Activated CD4-positive, alpha-beta T cell treated with anti-CD3 and anti-CD28 coated beads for 1 hour (primary cell): Measurements from ENCODE around the gene HES5.
"Not testable (repeated sequence)": the region's sequence is repeated elsewhere in the genome, so short reads cannot be mapped to it uniquely, and the experiment has no call there.

ENCODE experiments used
- DNase-seq: peaks from one replicate; pipeline ENCODE4 v3.0.0-alpha.2; 2020

The HES5 gene

GRCh38 chr1:2560299-2561073, 30.4 kb upstream of the HES5 start:
- no peak for DNase-seq

DNA sequence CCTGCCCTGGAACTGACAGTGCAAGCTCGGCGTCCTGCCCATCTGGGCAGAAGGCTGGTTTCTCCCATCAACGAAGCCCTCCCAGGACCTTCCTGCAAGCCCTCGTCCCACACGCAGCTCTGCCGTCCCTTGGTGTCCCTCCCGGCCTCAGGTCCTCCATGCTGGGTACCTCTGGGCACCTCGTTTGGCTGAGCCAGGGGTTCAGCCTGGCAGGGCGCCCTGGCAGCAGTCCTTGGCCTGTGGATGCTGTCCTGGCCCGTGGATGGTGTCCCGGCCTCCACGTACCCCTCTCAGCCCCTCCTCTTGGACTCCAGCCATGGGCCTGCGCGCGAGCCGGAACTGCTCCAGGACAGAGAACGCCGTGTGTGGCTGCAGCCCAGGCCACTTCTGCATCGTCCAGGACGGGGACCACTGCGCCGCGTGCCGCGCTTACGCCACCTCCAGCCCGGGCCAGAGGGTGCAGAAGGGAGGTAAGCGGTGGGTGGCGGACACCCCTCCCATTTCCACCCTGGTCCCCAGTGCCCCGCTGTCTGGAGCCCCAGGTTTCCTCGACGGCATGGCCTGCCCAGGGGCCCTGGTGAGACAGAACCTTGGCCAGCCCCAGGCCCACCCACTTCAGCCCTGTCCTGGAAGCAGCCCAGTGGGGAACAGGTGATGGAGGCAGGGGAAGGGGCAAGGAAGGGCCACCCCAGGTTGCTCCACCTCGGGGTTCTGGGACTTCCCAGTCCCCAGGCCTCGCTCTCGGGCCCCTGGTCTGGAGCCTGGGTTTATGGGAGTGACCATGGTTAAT, 29.6 kb upstream of the HES5 start:
- no peak for DNase-seq

- no peak for DNase-seq
Measured at GRCh38 chr1:2558861-2559260, 28.8 kb upstream of the HES5 start.

GRCh38 chr1:2558420-2558819, 28.4 kb upstream of the HES5 start:
- DNase-seq, result no peak

DNA sequence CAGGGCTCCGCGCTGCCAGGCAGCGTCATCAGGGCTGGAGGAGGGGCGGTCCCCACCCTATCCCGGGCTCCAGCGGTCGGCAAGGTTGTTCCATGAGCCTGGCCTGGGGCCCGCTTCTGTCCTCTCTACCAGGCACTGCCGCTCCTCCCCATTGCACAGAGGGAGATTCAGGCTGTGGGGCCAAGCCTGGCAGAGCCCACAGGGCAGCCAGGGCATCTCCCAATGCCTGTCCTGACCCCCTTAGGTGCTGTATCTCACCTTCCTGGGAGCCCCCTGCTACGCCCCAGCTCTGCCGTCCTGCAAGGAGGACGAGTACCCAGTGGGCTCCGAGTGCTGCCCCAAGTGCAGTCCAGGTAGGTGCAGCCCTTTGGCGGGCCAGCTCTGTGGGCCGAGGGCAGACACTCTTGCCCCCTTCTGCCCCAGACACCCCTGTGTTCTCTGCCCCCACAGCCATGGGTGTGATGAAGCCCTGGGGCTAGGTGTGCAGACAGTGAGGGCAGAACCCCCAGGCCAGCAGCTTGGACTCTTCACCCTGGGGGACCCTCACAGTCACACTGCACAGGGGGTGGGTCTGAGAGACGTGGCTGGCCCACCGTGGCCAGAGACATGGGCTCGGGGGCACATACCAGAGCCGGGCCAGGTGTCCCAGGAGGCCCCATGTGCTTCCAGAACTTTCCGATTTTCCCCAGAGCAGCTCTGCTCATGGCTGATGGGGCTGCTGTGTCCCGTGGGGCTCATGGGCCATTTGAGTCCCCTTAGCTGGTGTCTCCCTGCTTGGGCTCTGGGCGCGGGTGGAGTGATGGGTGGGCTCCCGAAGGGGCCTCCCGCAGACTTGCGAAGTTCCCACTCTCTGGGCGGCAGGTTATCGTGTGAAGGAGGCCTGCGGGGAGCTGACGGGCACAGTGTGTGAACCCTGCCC, 27.7 kb upstream of the HES5 start:
- no peak for DNase-seq

DNA sequence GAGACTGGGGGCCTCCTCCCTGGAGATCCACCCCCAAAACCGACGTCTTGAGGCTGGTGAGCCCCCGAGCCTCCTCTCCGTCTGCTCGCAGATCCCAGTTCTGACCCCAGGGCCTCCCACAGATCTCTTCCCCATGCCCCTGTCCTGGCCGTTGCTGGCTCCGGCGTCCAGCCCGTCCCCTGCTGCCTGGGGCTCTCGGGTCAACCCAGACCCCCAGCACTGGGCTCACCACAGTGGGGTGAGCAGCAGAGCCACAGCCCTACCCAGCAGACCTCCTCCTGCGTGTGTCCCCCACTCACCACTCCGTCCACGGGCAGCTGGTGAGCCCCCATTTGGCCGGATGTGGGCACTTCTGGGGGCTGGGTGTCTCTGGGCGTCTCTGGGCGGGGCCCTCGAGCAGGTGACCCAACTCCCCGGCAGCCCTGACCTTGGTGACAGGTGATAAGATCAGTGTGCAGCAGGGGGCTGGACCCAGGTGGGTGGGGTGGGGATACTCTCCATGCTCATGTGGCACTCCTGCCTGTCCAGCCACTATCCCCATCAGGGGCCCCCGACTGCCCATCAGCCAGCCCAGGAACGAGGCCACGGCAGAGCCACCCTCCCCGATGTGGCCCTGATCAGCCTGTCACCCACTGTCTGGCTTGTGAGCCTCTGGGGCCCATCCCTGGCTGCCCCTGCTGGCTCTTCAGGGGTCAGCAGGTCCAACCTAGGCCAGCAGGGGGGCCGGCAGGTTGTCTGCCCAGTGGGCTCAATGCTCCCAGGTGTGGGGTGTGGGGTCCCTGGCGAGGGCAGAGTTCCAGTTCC, 26.8 kb upstream of the HES5 start:
- DNase-seq, result no peak

DNA sequence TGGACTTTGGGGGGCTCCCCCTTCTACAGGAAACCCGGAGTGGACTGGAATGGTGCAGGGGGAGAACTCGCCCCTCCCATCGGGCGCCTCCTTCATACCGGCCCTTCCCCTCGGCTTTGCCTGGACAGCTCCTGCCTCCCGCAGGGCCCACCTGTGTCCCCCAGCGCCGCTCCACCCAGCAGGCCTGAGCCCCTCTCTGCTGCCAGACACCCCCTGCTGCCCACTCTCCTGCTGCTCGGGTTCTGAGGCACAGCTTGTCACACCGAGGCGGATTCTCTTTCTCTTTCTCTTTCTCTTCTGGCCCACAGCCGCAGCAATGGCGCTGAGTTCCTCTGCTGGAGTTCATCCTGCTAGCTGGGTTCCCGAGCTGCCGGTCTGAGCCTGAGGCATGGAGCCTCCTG, 26.2 kb upstream of the HES5 start, which contains the start of gene TNFRSF14:
Gene TNFRSF14 (plus strand): TSS at position 95 of the 401 bp plus-strand sequence. CDS start 294 bp downstream, at position 389.
- peak; percentile 57 for DNase-seq

- peak; percentile 47 for DNase-seq
Measured at GRCh38 chr1:2555634-2556276, 25.7 kb upstream of the HES5 start.

DNA sequence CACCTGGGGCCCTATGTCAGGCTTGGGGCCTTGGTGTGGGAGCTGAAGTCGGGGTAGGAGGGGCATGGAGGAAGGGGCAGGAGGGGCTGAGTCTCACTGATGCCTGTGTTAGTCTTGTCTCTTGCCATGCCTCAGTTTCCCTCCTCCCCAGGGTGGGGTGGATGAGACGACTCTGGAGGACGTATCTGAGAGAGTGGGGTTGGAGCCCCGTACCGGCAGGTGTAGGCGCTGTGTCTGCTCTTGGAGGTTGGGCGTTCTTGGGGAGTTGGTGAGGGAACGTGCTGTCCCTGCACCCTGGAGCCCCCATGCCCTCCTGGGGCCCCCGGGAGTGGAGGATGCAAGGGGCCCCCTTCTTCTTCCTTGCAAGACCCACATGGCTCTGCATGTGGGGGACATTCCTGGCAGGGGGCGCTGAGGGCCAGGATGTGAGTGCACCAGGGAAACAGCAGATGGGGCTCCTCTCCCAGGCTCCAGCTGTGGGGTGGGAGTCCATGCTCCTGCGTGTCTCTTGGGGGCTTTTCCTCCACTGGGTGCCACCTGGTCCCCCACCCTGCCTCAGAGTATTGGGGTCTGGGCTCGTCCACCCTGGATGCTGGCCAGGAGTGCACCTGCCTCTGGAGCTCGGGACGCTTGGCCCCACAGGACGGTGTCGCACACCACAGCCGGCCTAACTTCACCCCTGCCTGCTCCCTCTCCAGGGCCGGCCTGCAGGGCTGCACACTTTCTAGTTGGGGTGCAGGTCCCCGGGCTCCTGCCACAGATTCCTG, 24.7 kb upstream of the HES5 start:
- DNase-seq, result peak; percentile 38

DNA sequence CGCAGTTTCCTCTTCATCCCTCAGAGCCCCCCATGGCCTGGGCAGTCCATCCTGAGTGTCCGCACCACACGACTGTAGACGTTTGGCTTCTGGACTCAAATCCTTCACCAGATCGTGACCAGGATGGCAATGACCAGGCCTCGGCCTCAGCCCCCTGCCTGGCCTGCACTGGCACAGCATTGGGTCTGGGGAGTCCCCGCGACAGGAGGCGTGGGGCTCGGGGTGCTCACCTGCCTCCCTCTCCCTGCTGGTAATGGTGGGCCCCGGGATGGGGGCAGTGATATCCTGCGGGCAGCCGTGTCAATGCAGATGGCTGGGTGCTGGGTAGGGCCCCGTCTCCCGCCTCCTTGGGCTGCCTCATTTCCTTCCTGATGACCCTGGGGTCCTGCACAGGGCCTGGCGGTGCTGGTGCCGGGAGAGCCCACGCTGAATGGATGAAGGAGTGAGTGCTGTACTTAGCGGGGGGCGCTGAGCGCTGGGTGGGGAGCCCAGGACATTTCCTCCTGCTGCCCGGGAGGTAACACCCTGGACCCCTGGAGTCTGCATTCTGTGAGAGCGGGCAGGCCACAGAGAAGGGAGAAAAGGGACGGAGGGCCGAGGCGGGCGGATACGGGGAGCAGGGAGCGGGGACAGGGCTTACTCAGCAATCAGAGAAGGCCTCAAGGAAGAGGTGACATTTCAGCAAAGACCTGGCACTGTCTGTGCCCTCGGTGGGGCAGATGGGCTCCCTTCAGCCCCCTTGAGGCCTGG, 24.0 kb upstream of the HES5 start:
- DNase-seq, result no peak

- DNase-seq, result not testable (repeated sequence)
Measured at GRCh38 chr1:2553076-2553475, 23.0 kb upstream of the HES5 start.

DNA sequence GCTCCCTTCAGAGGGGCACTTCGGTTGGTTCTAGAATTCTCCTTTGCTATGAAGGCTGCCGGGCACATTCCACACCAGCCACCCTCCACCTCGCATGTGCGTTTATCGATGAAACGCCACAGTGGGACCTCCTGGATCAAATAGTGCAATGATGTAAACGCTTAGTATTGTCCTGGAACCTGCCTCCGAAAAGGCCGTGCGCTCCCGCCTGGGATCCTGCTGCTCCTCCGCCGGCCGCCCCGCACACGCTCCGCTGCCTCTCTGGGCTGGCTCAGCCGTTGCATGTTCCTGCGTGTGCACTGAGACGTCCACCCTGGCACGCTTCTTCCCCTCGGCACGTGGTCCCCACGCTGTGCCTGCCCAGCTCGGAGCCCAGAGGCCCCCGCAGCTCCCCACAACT, 22.1 kb upstream of the HES5 start:
- DNase-seq, result no peak

DNA sequence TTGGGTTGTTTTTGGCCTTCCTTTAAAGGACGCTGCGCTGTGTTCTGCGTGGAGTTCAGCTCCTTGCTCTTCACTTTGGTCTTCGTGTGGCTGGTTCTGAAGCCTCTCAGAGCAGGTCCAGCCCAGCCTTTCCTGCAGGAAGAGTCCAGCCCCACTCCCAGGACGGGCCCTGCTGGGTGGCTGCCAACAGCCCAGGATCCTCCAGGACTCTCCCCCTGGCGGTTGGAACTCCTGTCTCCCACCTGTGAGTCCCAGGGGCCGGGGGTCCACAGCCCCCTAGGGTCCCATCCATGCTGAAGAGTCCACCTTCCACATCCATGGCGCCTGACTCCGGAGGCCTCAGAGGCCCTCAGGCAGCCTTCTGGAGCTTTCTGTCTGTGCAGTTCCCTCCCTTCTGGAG, 21.5 kb upstream of the HES5 start:
- not testable (repeated sequence) for DNase-seq

- DNase-seq, result not testable (repeated sequence)
Measured at GRCh38 chr1:2550309-2550861, 20.3 kb upstream of the HES5 start.

- not testable (repeated sequence) for DNase-seq
Measured at GRCh38 chr1:2549367-2550029, 19.4 kb upstream of the HES5 start.

DNA sequence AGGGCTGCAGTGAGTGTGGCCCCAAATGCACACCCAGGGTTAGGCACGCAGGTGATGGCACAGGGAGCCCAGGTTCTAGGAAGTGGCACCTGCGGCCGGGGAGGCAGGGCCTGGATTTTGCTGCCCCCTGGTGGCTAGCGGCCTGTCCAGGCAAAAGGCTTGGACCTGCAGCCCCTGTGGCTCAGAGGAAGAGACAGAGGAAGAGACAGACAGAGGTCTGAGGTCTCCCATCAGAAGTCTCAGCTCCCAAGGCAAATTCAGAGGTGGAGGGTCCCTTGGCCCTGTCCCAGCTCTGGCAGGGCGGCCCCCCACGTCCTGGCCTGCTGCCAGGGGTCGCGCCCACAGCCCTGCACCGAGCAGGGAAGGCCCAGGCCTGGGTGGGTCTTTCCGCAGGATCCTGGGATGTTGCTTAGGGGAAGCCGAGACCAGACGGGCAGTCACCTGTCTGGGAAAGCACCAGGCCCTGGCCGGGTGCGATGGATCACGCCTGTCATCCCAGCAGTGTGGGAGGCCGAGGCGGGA, 18.1 kb upstream of the HES5 start:
- peak; percentile 70 for DNase-seq

DNA sequence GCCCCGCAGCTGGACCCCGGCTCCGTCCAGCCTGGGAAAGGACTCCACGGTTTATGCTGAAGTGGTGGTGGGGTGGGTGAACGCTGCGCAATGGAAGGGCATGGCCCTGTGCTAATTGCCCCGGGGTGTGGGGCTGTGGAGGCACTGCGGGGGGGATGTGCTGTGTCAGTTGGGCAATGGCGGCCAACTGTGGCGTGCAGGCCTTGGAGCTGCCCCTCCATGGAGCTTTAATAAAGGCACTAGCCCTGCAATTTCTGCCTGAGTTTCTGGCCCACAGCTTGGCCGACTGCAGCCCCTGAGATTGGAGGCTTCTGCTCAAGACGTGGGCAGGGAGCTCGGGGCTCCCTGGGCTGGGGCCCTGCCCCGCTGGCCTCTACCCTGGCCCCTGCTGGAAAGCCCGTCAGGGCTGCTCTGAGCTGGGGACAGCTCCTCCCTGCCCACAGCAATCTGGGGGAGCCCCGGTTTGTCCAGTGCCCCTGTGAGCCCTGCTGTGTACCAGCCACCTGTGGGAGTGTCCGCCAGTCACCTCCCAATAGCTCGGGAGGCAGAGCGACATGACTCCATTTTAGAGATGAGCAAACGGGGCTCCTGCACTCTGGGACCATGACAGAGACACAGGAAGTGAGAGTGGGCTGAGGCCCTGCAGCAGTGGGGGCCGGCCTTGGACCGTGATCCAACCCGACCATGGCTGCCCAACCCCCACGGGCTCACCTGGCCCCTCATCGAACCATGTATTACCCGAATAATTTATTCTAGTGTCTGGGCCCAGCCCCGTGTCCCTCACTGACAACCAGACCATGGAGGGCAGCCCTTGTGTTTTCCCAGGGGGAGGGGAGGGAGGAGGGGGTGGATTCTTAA, 17.4 kb upstream of the HES5 start:
- DNase-seq, result no peak
